Measurements from ENCODE around the gene LYRM1.

DNA sequence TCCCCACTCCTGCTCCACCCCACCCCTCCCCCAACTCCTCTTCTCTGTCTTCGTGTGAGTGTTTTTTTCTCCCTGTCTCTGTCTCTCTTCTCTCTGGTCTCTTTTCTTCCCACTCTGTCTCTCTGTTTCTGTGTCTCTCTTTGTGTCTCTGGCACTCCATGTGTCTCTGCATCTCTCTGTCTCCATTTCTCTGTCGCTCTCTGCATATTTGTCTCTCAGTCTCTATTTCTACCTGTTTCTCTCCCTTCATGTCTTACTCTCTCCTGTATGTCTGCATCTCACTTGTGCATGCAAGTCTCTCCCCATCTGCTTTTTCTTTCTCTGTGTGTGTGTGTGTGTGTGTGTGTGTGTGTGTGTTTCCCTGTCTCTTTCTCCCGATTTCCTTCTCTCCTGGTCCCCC is 68.2 kb downstream of the LYRM1 start:
- TF ChIP-seq, protein P1, sequence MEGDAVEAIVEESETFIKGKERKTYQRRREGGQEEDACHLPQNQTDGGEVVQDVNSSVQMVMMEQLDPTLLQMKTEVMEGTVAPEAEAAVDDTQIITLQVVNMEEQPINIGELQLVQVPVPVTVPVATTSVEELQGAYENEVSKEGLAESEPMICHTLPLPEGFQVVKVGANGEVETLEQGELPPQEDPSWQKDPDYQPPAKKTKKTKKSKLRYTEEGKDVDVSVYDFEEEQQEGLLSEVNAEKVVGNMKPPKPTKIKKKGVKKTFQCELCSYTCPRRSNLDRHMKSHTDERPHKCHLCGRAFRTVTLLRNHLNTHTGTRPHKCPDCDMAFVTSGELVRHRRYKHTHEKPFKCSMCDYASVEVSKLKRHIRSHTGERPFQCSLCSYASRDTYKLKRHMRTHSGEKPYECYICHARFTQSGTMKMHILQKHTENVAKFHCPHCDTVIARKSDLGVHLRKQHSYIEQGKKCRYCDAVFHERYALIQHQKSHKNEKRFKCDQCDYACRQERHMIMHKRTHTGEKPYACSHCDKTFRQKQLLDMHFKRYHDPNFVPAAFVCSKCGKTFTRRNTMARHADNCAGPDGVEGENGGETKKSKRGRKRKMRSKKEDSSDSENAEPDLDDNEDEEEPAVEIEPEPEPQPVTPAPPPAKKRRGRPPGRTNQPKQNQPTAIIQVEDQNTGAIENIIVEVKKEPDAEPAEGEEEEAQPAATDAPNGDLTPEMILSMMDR (conservative IDR thresholded peaks at IDR 0.05; ENCODE audit: low read depth in 2 of 2): no peak
- no peak for TF ChIP-seq EZH2phosphoT487 (IDR thresholded peaks at IDR 0.05; ENCODE audit: unreplicated experiment)
- no peak for TF ChIP-seq EZH2 (IDR thresholded peaks at IDR 0.05; ENCODE audit: low read depth, unreplicated experiment)
- TF ChIP-seq JUNB (IDR thresholded peaks at IDR 0.05; ENCODE audit: unreplicated experiment): no peak
- TF ChIP-seq NANOG (IDR thresholded peaks at IDR 0.05; ENCODE audit: borderline replicate concordance): no peak
- TF ChIP-seq POLR2AphosphoS5 (IDR thresholded peaks at IDR 0.05; ENCODE audit: low read depth): no peak
- no peak for TF ChIP-seq STAT1 (IDR thresholded peaks at IDR 0.05; ENCODE audit: unreplicated experiment)
- TF ChIP-seq CREB1 (CRISPR knock-in tag; IDR thresholded peaks at IDR 0.05; ENCODE audit: low read depth): no peak
- TF ChIP-seq, protein P2, sequence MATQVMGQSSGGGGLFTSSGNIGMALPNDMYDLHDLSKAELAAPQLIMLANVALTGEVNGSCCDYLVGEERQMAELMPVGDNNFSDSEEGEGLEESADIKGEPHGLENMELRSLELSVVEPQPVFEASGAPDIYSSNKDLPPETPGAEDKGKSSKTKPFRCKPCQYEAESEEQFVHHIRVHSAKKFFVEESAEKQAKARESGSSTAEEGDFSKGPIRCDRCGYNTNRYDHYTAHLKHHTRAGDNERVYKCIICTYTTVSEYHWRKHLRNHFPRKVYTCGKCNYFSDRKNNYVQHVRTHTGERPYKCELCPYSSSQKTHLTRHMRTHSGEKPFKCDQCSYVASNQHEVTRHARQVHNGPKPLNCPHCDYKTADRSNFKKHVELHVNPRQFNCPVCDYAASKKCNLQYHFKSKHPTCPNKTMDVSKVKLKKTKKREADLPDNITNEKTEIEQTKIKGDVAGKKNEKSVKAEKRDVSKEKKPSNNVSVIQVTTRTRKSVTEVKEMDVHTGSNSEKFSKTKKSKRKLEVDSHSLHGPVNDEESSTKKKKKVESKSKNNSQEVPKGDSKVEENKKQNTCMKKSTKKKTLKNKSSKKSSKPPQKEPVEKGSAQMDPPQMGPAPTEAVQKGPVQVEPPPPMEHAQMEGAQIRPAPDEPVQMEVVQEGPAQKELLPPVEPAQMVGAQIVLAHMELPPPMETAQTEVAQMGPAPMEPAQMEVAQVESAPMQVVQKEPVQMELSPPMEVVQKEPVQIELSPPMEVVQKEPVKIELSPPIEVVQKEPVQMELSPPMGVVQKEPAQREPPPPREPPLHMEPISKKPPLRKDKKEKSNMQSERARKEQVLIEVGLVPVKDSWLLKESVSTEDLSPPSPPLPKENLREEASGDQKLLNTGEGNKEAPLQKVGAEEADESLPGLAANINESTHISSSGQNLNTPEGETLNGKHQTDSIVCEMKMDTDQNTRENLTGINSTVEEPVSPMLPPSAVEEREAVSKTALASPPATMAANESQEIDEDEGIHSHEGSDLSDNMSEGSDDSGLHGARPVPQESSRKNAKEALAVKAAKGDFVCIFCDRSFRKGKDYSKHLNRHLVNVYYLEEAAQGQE (IDR thresholded peaks at IDR 0.05; ENCODE audit: unreplicated experiment): no peak
